ENCODE data around the gene FAT1.

Gene FAT1

DNA sequence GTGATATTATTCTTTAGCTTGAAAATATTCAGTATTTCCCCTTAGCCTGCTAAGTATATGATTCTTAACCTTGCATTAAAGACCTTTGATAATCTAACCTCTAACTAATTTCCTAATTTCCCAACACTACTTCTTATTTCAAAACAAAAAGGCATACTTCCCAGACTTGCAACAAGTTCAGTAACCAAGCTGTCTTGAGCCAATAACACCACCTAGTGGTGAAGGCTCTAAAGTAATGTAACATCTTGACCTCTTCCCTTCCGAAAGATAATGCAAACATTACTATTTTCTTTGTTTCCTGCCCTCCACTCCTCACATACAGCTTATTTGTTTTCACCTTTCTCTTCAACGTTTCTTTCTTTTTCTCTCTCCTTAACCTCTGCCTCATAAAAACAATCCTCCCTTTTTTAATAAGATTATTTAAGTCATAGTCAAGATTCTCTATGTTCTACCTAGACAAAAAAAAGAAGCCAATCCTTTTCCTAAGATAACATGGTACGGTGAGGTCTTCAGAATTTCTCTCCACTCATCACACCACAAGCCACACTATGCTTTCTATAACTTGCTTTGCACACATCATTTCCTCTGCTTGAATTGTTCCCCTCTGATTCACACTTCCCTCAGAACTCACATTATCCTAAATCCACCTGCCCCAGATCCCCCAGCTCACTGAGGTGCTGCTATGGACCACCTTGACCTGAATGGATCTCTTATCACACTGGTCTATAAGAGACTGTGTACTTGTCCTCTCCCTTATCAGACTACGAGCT lies 3.5 kb downstream of the FAT1 start:
- no peak for ATAC-seq
- Mint-ChIP-seq H3K9me3 (no peaks in the 10 kb centered on the region), H3K36me3 (no peaks in the 10 kb centered on the region), H3K4me3 (no peak overlapping the region), H3K27ac (no peak overlapping the region), H3K4me1 (no peaks in the 10 kb centered on the region)
- no peak for DNase-seq (ENCODE audit: low spot score in 2 of 2)

DNA sequence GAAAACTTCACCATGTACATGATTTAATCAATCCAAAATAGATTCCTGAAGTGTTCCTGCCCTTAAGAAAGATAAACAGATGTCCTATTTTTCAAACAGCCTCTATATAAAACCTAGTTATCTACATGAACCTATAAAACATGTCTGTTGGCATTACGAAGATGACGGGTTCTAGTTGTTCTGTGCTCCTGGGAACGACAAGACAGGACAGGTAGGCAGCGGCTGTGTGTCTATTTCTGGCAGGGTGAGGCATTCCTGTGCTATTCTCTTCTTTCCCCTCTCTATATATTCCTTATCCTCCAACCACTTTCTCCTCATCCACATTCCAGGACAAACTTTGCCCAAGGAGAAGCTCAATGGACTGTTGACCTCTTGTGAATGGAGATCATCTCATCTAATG lies 6.1 kb downstream of the FAT1 start:
- Mint-ChIP-seq H3K4me1 (no peaks in the 10 kb centered on the region), H3K9me3 (peaks cover 6% of the 10 kb centered on the region), H3K27ac (no peak overlapping the region), H3K36me3 (no peaks in the 10 kb centered on the region), H3K4me3 (no peak overlapping the region)
- DNase-seq (ENCODE audit: low spot score in 2 of 2), result no peak
- no peak for ATAC-seq

DNA sequence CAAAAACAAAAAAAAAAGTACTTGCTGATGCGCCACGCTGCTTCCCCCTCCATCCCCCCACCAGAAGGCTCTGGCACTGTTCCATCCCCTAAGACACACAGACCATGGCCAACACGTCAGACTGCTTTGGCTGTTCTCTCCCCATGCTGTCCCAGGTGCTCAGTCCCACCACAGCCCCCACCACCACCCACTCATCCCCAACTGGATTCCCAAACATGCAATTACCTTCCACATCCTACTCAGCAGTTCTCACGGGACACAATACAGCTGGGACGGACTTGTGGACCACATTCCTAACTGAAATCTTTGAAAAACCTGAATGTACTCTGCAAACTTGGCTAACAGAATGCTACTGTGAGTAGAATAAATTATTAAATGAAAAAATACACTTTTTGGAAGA lies 8.6 kb downstream of the FAT1 start:
- Mint-ChIP-seq H3K4me3 (no peak overlapping the region), H3K9me3 (peaks cover 6% of the 10 kb centered on the region), H3K36me3 (no peaks in the 10 kb centered on the region), H3K4me1 (no peaks in the 10 kb centered on the region), H3K27ac (no peak overlapping the region)
- ATAC-seq (no peak), DNase-seq (ENCODE audit: low spot score in 2 of 2) (no peak)

DNA sequence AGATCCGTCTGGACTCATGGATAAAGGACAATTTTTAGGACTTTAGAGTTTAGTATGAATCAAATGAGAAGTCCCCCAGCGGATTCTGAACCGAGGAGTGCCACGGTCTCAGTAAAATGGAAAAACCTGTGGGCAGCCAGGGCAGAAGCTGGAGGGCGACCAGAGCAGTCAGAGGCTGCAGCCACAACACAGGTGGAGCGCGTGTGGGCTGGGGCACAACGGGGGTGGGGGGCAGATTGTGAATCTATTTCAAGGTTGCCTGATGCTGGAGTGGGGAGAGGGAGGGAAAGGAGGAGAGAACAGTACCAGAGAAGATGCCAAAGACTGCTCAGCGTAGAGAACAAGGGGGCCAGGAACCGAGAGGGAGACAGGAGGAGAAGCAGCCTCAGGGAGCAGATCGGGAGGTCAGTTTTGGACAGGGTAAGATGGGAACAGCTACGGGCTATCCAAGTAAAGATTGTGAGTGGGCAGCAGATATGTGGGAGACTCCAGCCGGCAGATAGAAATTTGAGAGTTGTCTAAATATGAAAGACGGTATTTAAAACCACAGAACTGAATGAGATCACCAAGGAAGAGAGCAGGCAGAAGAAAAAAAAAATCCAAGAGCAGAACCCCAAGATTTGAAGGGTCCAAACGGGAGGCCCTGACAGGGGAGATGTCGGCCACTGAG lies 9.5 kb downstream of the FAT1 start:
- ATAC-seq (no peak), DNase-seq (ENCODE audit: low spot score in 2 of 2) (no peak)
- H3K9me3 Mint-ChIP-seq, result peaks cover 8% of the 10 kb centered on the region
- no peak overlapping the region for H3K27ac Mint-ChIP-seq
- H3K4me3 Mint-ChIP-seq, result no peak overlapping the region
- no peaks in the 10 kb centered on the region for H3K36me3 Mint-ChIP-seq
- no peaks in the 10 kb centered on the region for H3K4me1 Mint-ChIP-seq

DNA sequence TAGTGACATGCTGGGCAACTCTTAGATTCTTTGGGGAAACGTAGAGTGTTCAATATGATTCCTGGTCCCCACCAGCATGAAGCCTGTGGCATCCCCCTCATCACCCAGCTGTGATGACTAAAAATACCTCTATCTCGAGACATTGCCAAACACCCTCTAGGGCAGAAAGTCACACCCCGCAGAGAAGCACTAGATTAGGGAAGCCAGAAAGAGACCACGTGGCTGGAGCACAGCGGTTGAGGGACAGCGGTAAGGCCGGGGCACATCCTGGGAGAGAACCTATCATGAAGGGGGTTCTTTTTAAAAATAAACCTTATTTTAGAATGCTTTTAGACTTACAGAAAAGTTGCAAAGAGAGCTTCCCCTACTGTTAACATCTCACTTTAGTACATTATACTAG lies 11.0 kb downstream of the FAT1 start:
- Mint-ChIP-seq H3K9me3 (peaks cover 8% of the 10 kb centered on the region), H3K4me1 (no peaks in the 10 kb centered on the region), H3K36me3 (no peaks in the 10 kb centered on the region), H3K27ac (no peak overlapping the region), H3K4me3 (no peak overlapping the region)
- DNase-seq (ENCODE audit: low spot score in 2 of 2) (no peak), ATAC-seq (no peak)

DNA sequence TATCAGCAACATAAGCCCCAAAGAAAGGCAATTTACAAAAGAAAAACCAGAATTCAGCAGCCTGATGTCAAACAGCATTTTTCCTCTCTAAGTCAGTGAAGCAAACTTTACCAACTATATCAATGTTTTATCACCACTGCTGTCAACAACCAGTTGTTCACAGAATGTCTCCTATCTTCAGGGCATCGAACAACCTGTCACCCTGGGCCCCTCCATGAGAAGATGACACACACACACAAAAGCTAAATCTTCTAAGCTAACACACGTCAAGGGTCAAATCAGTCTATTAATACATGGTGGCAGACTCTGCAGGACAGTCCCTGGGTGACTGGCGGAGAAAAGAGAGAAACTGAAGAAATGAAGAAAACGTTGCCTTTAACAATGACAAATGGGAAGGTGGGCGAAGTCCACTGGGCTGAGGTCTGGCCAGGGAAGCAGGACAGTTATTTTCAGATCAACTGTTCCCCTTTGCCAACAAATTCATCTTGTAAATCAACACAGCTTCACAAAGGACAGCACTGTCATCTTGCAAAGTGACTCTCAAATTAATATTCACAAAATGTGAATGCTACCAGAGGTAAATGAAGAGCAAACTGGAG lies 13.0 kb downstream of the FAT1 start:
- H3K9me3 Mint-ChIP-seq, result peaks cover 8% of the 10 kb centered on the region
- no peak for ATAC-seq
- H3K36me3 Mint-ChIP-seq, result no peaks in the 10 kb centered on the region
- H3K27ac Mint-ChIP-seq, result no peak overlapping the region
- H3K4me3 Mint-ChIP-seq, result no peak overlapping the region
- no peaks in the 10 kb centered on the region for H3K4me1 Mint-ChIP-seq
- no peak for DNase-seq (ENCODE audit: low spot score in 2 of 2)

DNA sequence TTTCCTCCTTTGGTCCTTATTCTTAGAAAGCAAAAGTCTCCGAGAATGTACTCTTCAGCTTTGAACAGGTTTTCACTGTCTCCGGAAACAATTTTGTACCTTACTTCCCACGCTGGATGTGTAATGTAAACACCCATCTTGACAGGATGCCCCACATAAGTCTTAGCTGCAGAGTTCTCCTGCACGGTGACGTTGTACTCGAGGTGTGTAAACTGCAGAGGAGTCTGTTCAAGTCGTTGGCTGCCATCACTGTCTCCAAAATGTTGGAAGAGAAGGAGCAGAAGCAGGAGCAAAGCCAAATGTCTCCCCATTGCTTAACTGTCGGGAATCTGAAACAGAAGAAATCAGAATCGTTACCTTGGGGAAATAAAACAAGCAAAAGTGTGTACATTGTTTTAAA lies 14.1 kb downstream of the FAT1 start:
- no peak overlapping the region for H3K4me3 Mint-ChIP-seq
- ATAC-seq (no peak), DNase-seq (ENCODE audit: low spot score in 2 of 2) (no peak)
- no peaks in the 10 kb centered on the region for H3K4me1 Mint-ChIP-seq
- H3K9me3 Mint-ChIP-seq, result peaks cover 8% of the 10 kb centered on the region
- no peak overlapping the region for H3K27ac Mint-ChIP-seq
- no peaks in the 10 kb centered on the region for H3K36me3 Mint-ChIP-seq

DNA sequence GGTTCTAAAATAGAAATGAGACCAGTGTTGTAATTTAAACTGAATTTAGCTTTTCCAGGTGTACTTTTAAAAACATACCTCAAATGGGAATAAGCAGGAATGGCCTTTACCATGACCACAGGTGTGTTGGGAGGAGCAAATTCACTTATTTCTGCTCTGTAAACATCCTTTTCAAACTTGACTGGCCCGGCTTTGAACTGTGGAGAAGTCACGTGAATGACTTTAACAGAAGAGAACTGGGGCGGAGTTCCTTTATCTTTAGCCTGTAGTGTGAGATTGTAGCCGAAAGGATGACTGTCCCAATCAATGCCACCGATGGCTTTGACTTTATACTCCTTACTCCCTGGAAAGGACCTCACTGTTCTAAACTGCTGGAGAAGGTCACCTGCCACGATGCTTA lies 15.1 kb downstream of the FAT1 start:
- Mint-ChIP-seq H3K27ac (no peak overlapping the region), H3K9me3 (peaks cover 2% of the 10 kb centered on the region), H3K4me3 (no peak overlapping the region), H3K36me3 (no peaks in the 10 kb centered on the region), H3K4me1 (no peaks in the 10 kb centered on the region)
- ATAC-seq, result no peak
- DNase-seq (ENCODE audit: low spot score in 2 of 2), result no peak

DNA sequence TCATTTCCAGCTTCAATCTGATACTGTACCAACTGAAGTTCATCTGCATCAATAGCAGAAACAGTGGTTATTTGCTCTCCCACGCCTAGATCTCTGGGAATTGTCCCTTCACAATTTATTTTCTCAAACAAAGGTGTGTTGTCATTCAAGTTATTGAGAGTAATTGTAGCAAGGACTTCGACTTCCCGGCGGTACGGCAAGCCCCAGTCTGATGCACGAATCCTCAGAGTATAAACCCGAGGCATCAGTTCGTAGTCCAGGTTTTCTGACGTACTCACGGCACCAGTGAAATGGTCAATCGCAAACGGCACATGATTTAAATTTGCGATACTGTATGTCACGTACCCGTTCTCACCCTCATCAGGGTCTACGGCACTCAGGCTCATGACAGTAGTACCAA lies 15.7 kb downstream of the FAT1 start:
- Mint-ChIP-seq H3K9me3 (peaks cover 2% of the 10 kb centered on the region), H3K27ac (no peak overlapping the region), H3K36me3 (no peaks in the 10 kb centered on the region), H3K4me1 (no peaks in the 10 kb centered on the region), H3K4me3 (no peak overlapping the region)
- ATAC-seq (no peak), DNase-seq (ENCODE audit: low spot score in 2 of 2) (no peak)

DNA sequence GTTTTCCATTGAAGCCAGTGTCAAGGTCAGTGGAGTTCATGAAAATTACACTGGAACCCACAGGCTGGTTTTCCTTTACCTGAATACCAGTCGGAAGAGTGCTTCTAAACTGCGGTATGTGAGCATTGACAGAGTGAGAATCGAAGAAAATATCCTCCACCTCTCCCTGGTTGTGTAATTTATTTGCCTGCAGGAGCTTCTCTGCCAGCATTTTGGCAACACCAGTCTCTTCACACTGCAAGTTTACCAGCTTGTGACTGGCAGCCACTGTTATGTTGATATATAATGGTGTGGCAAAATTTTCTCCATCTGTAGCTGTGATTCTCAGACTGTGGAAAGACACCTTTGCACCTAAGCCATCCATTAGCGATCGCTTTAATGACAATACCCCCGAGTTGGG lies 16.1 kb downstream of the FAT1 start:
- peaks cover 2% of the 10 kb centered on the region for H3K9me3 Mint-ChIP-seq
- H3K27ac Mint-ChIP-seq, result no peak overlapping the region
- H3K4me3 Mint-ChIP-seq, result no peak overlapping the region
- no peaks in the 10 kb centered on the region for H3K36me3 Mint-ChIP-seq
- H3K4me1 Mint-ChIP-seq, result no peaks in the 10 kb centered on the region
- no peak for DNase-seq (ENCODE audit: low spot score in 2 of 2)
- no peak for ATAC-seq

DNA sequence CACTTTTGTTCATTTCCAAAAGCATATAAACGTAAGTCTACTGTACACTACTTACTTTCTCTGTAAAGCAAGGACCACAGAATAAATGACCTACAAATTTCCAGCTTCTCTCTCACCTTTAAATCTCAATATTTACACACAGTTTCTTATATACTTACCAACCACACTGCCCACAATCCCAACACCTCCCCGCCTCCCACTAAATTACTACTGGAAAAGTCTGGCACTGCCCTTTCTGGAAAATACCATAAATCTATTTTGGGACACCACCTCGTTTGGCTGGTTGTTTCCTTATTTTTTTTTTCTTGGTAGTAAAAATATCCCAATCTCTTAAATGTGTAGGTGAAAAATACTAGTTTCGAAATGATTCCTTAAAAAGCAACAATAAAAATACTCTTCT lies 19.6 kb downstream of the FAT1 start:
- DNase-seq (ENCODE audit: low spot score in 2 of 2) (no peak), ATAC-seq (no peak)
- Mint-ChIP-seq H3K9me3 (no peaks in the 10 kb centered on the region), H3K4me3 (no peak overlapping the region), H3K27ac (no peak overlapping the region), H3K36me3 (no peaks in the 10 kb centered on the region), H3K4me1 (no peaks in the 10 kb centered on the region)

DNA sequence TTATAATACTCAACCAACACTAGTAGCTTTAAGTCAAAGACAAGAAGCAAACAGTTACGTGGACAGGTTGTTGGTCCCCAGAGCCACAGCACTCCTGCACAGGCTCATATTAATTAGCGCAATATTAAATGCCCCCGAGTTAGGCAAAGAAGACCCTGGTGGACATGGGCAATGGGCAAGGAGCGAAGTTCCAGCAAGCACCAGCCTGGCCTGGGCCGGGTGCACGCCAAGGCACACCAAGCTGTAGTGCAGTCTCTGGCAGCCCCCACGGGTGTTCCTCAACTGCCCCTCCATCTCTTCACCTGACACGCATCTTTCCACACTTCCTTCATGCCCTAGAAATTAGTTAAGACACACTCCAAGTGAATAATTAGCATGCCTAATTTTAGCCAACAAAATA lies 20.1 kb downstream of the FAT1 start:
- no peak for ATAC-seq

DNA sequence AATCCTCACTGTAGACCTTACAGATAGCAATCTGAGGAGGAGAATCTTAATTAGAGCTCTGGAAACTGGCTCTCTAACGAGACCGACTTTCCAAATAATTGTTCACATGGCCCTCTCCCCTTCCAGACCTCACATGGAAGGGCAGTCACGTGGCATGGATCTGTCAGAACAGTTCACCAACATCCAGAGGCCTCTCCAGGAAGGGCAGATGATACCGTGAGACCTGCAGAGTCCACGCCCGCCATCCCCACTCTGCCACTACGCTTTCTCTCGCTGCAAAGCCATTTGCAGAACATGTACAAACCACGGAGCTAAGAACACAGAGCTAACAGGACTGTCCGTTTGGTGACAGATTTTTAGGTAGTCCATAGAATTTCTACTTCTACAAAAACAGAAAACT lies 20.7 kb downstream of the FAT1 start:
- DNase-seq (ENCODE audit: low spot score in 2 of 2) (no peak), ATAC-seq (no peak)
- no peak overlapping the region for H3K27ac Mint-ChIP-seq
- peaks cover 6% of the 10 kb centered on the region for H3K9me3 Mint-ChIP-seq
- no peak overlapping the region for H3K4me3 Mint-ChIP-seq
- H3K4me1 Mint-ChIP-seq, result no peaks in the 10 kb centered on the region
- H3K36me3 Mint-ChIP-seq, result no peaks in the 10 kb centered on the region

More for the DNA sequence above, 20.1 kb downstream of the FAT1 start:
- Mint-ChIP-seq H3K27ac (no peak overlapping the region), H3K36me3 (no peaks in the 10 kb centered on the region), H3K4me1 (no peaks in the 10 kb centered on the region), H3K4me3 (no peak overlapping the region), H3K9me3 (no peaks in the 10 kb centered on the region)
- DNase-seq (ENCODE audit: low spot score in 2 of 2), result no peak

DNA sequence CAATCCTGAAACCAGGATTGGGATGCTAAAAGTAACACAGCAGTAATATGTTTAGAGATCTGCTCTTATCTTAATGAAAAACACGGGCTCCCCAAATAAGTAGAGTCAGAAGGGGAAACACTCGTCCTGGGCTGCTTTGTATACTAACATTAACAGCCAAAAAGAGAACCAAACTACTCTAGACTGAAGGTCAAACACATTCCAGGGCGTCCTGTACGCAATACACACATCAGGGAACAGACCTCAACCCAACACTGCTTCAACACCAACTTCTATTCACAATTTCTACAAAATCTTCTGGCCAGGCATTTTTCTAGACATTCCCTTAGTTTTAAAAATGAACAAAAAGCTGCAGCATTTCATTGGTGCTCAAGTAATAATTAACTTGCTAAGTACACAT lies 21.4 kb downstream of the FAT1 start:
- H3K36me3 Mint-ChIP-seq, result no peaks in the 10 kb centered on the region
- DNase-seq (ENCODE audit: low spot score in 2 of 2), result no peak

DNA sequence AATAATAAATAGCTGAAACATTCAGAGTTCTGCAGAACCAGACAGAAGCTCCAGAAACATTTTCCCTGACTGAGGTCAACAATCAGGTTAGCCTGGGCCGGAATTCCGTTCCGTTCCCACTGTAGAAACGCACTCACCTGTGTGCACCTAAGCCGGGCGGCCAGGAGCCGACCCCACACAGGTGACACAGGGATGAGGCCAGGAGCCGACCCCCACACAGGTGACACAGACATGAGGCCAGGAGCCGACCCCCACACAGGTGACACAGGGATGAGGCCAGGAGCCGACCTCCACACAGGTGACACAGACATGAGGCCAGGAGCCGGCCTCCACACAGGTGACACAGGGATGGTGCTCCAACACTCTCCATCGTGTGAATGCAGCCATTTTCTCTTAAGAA lies 21.9 kb downstream of the FAT1 start:
- H3K27ac Mint-ChIP-seq, result no peak overlapping the region

More for the DNA sequence above, 21.4 kb downstream of the FAT1 start:
- no peak overlapping the region for H3K27ac Mint-ChIP-seq
- ATAC-seq, result no peak
- peaks cover 6% of the 10 kb centered on the region for H3K9me3 Mint-ChIP-seq
- no peaks in the 10 kb centered on the region for H3K4me1 Mint-ChIP-seq
- H3K4me3 Mint-ChIP-seq, result no peak overlapping the region

DNA sequence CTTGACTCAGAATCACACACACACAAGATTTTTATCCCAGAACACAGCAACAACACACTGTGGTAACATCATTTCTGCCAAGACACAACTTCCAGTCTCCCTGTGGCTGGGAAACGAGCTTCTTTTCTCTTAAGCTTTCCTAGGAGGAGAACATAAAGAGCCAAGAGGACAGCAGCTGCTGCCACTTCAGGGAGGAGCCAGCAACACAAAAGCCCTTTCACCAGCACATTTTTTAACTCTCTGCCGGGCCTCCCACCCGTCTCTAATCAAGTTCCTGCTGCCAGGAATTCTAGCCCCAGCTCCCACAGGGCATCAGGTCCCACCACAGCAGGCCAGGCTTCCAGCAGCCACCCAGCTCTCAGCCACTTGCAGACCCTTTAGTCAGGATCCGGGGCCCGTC lies 22.4 kb downstream of the FAT1 start:
- DNase-seq (ENCODE audit: low spot score in 2 of 2), result no peak
- Mint-ChIP-seq H3K9me3 (peaks cover 6% of the 10 kb centered on the region), H3K36me3 (no peaks in the 10 kb centered on the region), H3K4me3 (no peak overlapping the region), H3K27ac (no peak overlapping the region), H3K4me1 (no peaks in the 10 kb centered on the region)
- ATAC-seq, result no peak

More for the DNA sequence above, 21.9 kb downstream of the FAT1 start:
- Mint-ChIP-seq H3K4me3 (no peak overlapping the region), H3K36me3 (no peaks in the 10 kb centered on the region), H3K4me1 (no peaks in the 10 kb centered on the region), H3K9me3 (peaks cover 6% of the 10 kb centered on the region)
- no peak for ATAC-seq
- no peak for DNase-seq (ENCODE audit: low spot score in 2 of 2)
